Suprapubic skin (tissue), 4 donors: ENCODE data around the gene EPHB4.

Experiments used
- CTCF ChIP-seq, 2 donors: fragments of 200-600 bp in 1 of 2; fragments of 450-650 bp in 1 of 2; sonication (generic) in 1 of 2; IDR thresholded peaks; one replicate each; pipeline ENCODE4 v1.5.1; 2016 to 2019; ENCODE audit warnings: antibody characterized with exemption in 2 of 2, mild to moderate bottlenecking in 1 of 2, moderate library complexity in 1 of 2
- EP300 ChIP-seq: sonication (generic); formaldehyde crosslinking; IDR thresholded peaks from one replicate; pipeline ENCODE4 v1.6.1; 2017; ENCODE audit warnings: antibody characterized with exemption
- POLR2A ChIP-seq, 2 donors: fragments of 450-650 bp; IDR thresholded peaks; one replicate each; pipeline ENCODE4 v1.6.1; 2017; ENCODE audit warnings: antibody characterized with exemption in 2 of 2, mild to moderate bottlenecking in 2 of 2, moderate library complexity in 2 of 2
- POLR2AphosphoS5 ChIP-seq, 3 donors: sonication (generic); formaldehyde crosslinking; IDR thresholded peaks; one replicate each; pipeline ENCODE4 v1.6.1; 2017; ENCODE audit warnings: antibody characterized with exemption in 3 of 3

- TF ChIP-seq POLR2A (IDR thresholded peaks at IDR 0.05) (no peak), CTCF (IDR thresholded peaks at IDR 0.05) (no peak), POLR2AphosphoS5 (IDR thresholded peaks at IDR 0.05) (no peak), EP300 (no peak)
Observed at GRCh38 chr7:100824499-100825214, 2.7 kb downstream of the EPHB4 start.
